ENCODE data around the gene IGSF22.

IGSF22 gene

DNA sequence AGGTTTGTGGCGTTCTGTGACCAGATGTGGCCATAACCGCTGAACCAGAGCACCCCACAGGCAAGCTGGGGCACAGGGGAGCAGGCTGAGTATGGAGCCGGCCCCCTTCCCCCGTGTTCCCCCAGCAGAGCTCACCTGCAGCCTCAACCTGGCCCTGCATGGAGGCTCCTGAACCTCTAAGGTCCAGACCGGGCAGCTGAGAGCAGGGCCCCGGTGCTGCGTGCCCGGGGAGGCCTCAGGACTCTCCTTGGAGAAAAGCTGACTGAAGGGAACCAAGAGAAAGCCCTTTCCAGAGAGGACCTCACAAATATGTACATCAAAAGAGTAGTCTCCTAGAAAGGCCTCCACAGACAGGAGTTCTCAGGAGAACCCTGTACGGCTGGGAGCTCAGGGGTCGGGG lies 17.4 kb upstream of the IGSF22 start:
- no peak for DNase-seq

DNA sequence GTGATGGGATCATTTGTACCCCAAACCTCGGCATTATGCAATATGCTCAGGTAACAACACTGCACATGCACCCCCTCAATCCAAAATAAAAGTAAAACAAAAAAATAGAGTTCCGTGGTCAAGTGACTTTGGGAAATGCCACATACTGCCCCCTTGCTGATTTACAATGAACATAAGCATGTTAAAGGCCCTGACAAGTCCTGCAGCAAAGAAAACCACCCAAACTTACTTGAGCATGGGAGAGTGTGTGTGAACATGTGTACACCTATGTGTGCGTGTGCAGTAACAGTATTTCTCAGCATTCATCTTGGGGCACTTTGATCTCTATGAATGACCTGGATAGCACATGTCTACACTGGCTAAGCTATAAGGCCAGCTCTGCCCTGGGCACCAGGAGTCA lies 15.8 kb upstream of the IGSF22 start:
- no peak for DNase-seq

DNA sequence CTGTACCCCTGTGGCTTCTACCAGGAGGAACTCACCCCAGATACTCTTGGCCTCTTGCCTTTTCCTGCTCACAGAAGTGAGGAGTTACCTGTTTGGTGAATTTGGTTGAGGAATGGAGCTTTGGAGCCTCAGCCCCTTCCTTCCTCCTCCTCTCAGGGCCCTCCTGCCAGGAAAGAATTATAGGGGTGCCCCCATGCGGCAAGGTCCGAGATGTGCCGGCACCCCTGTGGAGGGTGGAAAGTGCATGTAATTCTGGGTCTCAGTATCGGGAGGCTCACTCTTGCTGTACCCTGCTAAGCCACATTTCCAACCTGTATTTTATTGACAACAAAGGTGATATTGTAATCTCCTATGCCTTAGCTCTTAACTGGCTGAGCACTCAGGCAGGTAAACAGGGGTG lies 13.7 kb upstream of the IGSF22 start:
- no peak for DNase-seq

DNA sequence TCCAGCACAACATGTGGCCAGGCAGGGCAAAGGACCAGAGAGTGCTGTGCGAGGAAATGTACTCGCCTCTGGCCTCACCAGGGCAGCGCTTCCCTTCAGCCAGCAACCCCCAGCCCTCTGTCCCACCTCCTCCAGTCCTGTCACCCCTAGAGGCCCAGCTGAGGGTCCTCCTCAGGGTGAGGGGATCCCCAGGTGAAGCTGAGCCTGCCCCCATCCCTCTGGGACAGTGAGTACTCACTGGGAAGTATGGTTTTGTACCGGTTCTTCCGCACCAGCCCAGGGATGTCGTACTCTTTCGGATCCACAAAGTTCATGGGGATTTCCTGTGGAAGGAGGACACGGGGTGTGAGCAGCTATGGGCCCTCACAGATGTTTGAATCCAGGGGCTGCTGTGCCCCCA lies 11.7 kb upstream of the IGSF22 start:
- no peak for DNase-seq

DNA sequence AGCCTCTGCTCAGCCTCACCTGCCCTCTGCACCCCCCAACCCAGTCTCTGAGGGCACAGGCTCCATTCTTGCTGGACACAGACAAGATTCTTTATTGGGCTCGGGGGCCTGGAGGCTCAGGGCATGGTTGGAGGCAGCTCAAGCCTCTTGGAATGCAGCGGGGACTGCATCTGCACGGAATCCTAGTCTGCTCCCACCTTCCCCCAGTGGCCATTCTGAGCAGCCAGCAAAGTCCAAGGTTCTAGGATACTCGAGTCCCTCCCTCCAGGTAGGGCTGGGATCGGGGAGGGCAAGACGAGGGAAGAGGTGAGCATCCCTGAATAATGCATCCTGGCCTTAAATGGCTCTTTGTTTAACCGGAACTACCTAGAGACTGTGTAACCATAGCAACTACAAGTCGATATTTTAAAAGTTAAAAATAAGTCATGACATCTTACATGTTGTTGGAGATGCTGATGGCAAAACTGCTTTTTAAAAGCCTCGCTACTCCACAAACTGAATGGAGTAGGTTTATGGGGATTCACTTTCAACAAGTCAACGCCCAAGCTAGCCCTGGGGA lies 10.7 kb upstream of the IGSF22 start:
- no peak for DNase-seq

DNA sequence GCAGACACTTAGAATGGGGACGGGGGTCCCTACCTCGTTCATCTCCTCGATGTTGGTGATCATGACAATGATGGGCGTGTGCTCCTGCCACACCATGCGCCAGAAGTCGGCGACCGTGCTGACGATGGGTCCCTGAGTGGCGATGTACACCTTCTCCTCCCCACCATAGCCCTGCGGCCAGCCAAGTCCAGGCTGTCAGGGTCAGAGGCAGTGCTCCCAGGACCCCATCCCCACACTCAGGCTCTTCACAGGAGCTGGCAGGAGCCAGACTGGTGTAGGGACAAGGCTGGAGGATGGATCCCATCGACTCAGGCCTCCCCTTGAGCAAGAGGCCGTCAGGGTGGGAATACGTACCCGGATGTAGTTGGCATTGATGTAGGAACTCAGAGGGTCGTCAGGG lies 7.2 kb upstream of the IGSF22 start:
- no peak for DNase-seq

DNA sequence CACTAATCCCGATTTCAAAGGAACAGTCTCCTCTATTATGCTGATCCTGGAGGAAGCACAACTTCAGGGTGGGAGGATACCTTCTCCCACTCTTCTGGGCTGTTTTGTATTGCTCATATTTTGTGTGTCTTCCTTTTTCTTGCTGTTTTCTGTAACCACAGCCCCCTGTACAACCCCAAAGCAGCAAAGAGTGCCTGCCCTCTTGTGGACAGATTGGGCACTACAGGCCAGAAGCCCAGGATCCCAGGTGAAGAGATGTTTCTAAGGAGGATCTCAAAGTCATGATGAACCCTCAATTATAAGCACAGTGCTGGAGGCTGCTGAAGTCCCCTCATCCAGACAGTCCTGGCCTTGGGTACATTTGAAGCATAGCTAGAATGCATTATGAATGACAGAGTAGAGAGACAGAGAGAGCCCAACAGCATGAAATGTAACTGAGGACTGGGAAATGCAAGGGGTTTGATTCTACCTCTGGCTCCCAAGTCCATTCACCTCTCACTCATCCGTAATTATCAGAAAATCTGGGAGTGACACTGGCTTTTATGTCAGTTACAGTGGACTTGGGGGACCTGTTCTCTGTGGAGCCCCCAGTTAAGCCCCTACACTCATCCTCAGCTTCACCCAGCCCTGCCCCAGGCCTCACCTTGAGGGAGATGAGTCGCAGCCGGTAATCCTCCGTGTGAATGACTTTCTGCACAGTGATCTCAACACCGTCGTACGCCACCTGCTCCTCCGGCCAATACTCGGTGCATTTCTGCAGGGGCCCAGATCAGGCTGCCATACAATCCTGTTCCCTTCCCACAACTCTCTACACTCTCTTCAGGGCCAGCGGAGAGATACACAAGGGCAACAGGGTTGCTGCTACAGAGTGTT lies 6.2 kb upstream of the IGSF22 start:
- peak; percentile 73 for DNase-seq

DNA sequence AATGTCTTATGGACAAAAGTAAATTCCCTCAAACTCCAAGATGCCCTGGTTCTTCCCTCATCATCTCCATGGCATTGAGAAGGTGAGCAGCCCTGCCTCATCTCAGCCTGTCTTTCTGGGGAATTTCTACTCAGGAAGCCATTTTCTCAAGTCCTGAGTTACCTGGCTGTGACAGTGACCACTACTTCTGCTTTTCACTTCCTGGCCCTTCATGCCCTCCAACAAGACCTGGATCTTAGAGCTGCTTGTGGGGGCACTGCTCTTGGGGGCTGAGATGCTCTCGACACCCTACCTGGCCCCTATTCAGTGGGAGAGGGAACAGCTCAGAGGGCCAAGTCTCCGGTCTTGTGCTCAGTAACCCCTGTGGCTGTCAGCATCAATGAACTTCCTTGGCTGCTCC lies 5.5 kb upstream of the IGSF22 start:
- no peak for DNase-seq

DNA sequence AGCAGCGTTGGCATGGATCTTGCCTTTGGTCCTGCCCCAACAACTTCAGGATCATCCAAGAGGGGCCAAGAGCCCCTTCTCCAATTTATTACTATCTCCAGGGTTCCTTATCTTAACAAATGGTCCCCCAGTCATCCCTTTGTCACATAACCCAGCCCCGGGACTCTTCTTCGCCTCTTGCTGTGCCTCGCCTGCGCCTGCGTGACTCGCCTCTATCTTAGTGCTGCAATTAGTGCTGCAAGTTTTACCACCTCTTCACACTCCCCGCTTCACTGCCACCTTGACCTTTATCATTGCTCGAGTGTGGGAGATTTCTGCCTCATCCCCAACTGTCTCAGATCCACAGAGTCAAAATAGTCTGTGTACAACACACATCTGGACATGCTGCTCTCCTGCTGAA lies 4.0 kb upstream of the IGSF22 start:
- no peak for DNase-seq

DNA sequence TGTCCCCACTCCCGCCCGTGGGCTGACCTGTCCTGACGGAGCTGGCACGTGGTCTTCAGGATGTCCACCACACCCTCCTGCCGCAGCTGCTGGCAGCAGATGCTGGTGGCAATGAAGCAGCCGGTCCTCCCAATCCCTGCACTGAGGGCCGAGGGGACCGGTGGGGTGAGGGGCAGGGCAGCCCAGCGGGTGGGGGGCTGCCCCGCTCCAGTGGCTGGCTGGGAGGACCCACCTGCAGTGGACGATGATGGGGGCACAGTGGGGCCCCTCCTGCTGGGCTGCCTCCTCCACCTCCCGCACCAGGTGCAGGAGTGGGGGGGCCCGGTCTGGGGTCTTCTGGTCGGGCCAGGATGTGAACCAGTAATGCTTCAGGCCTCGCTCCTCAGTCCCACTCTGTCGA lies 3.4 kb upstream of the IGSF22 start:
- no peak for DNase-seq

DNA sequence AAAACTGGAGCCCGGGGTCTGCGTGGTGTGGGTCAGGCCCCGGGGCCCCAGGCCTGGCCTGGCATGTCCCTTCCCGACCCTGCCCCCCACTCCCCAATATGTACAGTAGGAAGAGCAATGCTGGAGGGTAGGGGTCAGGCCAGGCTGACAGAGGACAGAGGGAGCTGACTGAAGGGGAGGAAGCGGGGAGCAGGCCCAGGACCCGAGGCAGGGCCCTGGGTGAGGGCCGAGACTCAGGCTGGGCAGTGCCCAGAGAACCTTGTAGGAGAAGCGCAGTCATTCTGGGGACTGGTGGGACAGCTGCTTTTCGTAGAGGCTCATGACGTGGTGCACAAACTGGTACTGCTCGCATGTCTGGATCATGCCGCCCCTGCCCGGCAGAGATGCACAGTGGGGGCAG lies 2.7 kb upstream of the IGSF22 start:
- DNase-seq: no peak

DNA sequence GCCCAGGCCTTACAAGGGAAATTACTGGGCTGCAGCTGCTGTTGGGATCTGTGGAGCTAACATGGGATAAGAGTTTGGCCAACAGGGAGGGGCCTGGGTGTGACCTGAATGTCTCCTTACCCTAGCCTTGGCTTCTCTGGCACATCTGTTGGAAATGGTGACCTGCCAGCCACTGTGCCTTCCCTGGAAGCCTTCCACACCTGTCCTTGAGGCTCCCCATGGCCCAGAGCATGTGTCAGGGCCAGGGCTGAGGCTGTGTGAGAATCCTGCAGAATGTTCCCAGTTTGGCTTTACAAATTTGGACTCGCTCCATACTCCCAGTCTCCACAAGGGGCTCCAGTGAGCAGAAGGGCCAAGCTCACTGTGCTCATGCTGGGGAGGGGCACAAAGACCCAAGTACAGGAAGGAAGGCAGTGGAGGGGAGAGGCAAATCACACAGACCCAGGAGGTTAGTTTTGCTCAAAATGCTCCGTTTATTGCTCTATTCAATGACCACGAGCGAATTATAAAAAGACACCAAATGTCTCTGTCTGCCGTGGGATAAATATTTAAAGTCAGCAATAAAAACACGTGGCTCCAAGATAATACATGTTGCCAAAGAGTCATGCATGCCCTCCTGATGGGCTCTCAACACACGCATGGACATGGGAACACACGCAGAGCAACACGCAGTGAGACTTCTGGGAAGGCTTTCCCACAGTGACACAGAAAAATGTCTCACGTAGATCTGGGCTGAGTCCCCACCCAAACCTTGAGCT lies 1.7 kb upstream of the IGSF22 start:
- peak; percentile 58 for DNase-seq

DNA sequence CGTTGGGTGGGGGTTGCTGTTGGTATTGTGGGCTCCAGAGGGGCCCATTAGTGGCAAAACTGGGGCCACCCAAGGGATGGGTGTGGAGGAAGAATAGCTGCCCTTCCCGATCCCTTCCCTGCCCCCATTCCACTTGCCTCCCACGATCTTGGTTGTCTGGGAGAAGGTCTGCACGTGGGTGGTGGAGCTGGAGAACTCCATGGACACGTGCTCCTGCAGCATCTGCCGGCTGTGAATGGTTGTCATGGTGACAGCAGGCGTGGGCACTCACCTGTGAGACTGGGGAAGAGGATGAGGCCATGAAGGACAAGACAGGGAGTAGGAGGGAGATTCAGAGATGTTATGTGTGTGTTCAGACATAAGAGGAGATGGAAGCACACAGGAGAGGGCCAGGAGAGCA lies 2.0 kb downstream of the IGSF22 start:
- no peak for DNase-seq

DNA sequence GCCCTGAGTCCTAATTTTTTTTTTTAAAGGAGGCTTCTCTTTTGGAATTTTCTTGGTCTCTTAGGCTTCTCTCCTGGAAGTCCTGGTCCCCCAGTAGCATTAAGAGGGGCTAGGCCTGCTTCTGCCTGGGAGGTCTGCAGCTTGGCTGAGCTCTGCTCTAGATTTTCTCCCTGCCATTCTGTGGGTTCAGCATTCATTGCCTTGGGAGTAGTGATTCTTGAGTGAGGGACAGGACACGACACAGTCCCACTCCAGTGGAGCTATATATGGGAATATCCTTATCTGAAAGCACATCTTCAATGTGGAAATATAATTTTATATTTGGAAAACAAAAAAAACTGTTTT lies 3.7 kb downstream of the IGSF22 start:
- DNase-seq: no peak

DNA sequence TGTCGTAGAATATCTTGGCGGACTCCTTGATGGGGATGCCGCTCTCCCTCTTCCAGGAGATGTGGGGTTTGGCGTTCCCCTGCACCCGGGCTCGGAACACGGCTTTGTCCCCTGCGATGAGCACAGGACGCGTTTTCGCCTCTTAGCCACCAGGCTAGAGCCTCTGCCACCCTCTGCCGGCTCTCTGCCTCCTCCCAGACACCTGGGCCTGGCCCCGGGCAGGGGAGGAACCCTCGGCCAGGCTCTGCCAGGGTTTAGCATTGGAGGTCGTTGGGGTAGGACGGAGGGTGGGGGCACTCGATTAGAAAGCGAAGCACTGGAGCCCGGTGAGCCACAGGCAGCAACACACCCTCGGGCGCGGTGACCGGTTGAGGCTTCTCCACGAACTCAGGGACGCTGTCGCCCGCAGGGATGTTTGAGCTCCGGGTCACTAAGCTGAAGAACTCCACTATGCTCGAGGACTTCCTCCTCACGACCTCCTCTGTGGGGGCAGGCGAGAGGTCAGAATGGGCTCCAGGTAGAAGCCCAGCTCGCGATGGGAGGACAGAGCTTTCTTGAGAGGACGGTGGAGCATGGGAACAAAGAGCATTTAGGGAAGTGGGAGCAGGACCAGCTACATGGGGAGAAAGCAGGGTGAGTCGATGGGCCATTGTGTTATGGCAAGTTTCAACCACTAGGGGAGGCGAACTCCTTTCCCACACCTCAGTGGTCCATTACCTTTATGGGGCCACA lies 4.3 kb downstream of the IGSF22 start:
- DNase-seq: peak; percentile 64

DNA sequence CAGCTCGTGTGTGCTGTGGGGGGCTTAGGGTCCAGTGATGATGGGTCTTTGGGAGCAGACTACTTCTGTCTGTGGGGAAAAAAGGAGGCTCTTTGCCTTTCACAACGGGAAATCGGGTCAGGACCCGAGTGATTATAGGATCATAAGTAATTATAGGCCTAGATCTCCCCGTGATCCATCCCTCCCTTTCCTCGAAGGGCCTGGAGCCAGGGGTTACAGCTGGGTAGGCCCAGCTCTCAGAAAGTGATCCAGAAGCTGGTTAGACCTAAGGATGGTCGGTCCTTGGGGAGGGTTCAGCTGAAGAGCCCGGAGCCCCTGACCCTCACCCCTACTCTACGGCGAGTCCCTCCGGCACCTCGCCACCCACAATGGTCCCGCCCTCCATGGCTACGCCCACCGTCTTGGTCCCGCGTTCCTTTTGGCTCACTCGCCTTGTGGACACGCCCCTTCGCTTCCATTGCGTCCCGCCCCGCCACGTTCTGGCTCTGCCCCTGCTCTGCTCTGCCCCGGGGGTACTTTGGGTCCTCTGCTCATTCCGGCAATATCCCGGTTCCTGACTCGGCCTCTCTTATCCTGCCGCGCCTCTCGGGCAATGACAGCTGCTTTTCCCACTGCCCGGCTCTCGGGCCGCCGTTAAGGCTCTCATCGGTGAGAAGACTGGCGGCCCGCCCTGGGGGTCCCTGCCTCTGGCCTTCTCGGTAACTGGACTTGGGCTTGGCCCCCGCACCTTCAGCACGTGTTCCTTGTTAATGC lies 5.0 kb downstream of the IGSF22 start:
- DNase-seq: peak; percentile 71

DNA sequence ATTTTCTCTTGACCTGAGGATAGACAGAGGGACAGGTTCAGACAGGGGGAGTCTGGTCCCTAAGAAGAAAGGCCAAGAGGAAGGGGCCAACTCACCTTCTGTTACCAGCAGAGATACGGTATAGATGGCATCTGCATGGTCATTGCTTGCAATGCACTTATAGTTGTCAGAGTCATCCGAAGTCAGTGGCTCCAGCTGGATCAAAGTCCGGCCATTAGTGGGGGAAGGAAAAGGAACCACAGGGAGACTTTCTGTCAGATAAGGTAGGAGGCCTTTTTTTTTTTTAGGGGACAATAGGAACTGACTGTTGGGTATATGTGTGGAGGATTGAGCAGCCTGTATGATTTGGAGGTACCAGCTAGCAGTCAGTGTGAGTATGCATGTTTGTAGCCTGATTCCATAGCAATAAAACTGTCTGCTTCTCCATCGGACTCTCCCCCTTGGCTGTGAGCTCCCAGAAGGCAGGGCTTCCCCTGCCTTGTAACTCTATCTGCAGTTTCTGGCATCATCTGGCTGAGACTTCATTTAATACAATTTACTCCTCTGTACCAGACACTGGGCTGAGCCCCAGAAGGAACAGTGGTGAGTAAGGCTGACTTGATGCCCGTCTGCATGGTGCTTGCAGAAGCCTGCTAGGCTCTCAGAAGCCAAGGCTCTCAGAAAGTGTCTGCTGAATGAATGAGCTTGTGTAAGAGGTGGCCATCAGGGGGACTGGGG lies 5.7 kb downstream of the IGSF22 start:
- no peak for DNase-seq

DNA sequence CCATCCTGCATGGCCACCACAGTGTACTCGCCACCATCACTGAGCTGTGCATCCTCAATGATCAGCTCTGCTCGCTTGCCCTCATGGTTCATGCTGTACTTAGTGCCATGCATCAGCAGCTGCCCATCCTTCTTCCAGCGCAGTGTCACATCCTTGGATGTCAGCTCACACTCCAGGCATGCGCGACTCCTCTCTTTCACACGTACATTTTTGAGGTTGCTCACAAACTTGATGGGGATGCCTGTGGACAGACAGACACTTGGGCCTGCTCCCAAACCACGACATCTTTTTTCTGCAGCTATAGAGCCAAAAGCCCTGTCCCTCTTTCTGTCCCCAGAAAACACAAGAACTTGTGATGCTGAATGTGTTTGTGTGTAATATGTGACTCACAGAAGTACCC lies 10.5 kb downstream of the IGSF22 start:
- DNase-seq: no peak

DNA sequence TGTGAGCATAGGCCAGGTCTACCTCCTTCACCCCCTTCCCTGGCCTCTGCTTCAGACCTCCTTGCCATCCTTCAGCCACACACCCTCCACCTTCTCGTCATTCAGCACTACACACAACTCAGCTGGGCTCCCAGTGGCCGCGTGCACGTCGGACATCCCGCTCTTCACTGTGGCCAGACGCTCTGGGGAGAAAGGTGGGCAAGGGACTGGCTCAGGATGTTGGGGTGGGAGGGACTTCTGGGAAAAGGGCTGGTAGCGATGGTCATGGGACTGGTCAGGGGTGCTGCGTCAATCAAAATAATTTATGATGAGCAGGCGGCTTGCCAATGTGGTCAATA lies 11.6 kb downstream of the IGSF22 start:
- no peak for DNase-seq

DNA sequence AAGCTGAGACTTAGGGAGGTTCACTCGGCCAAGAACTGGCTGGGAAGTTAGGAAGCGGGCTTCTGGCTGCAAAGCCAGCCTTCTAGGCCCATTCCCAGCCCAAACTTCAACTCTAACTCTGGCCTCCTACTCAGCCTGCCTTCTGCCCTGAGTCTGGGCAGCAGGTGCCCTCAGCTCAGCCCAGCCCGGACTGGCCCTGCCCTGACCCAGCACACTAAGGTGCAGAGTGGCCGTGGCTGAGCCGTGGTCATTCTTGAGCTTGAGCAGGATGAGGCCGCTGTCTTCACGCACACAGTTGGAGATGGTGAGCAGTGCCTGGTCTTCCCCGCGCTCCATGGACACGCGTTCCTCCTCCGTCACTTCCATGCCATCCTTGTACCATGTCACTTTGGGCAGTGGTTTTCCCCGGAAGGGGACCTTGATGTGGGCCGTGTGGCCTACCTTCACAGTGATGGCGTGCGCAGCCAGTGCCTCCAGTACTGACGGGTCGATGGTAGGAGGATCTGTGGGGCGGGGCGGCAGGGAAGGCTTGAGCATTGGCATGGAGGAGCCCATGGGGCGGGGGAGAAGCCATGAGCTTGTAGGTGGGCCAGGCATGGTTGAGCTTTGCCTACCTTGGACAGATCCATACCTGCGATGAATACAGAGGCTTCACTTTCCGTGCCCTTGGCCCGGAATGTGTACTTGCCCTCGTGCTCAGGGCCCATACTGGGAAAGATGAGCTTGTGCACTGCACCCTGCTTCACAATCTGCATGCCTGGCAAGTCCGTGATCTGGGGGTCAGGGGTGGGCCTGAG lies 12.1 kb downstream of the IGSF22 start:
- no peak for DNase-seq

DNA sequence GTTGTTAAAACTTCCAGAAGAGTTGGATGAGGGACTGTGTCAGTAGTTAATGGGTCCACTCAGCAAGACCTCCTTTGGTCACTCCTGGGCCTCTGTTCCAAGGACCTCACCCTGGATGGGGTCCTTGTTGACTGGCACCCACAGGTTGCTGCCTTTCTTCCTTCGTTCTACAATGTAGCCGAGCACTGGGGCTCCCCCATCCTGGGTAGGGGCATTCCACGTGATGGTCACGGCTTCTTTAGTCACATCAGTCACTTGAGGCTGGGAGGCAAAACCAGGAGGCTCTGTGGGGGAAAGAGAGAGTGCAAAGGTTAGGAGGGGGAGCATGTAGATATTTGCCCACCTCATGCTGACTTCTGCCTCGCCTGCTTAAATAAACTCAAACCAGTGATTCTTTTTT lies 15.4 kb downstream of the IGSF22 start:
- no peak for DNase-seq

Measured in activated CD4-positive, alpha-beta T cell treated with anti-CD3 and anti-CD28 coated beads, Interleukin-2, Interleukin-6, amounts not matched to agents 100 ng/mL and 50 ng/mL, durations not matched to agents 16 hours and 8 hours (primary cell).